ENCODE data around the gene MRFAP1L1.

DNA sequence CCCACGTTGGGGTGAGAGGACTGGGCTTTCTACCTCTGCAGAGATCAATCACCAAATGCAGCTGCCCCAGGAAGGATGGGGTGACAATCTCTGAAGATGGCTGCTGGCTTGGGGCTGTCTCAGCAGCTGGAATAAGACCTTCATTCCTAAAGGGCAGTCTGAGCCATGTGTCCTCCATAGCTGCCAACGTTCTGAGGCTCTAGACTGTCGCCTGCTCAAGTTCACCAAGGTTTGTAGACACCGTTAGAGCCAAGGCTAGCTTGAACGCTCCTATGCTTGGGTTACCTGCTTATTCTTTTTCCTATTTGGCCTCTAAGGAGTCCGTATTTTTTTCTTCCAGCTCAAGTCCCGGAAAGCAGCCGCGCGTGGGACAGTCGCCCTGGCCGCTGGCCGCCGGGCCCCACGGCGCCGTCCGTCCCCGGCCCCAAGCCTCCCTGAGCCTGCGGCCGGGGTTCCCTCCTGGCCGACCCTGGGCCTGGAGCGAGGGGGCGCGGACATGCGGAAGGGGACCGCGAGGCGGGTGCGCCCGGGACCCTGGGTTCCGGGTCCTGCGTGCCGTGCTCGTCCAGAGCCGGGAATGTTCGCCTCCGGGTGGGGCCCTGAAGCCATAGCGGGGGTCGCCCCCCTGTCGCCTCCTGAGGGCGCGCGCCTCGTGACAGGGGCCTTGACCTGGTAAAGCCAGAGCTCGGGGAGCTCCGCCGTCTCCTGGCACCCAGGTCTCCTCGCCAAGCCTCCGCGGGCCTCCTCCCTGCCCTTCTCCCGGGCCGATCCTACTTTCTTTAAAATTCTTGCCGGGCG is 45.9 kb downstream of the MRFAP1L1 start:
- no peak for TF ChIP-seq CTCF (IDR thresholded peaks at IDR 0.05)
- TF ChIP-seq EZH2 (IDR thresholded peaks at IDR 0.05; ENCODE audit: borderline replicate concordance, insufficient read depth, low read depth, low read length, poor library complexity, severe bottlenecking) = no peak
